PFSK-1 (cell line): ENCODE measurements around the gene PRM3.
A peak's percentile ranks its signal among the peaks of the same experiment; 100 is the strongest.

Experiments
- FOXP2 ChIP-seq: optimal IDR thresholded peaks from 2 replicates; pipeline ENCODE3; 2011; ENCODE audit warnings: borderline replicate concordance, control low read depth, inconsistent platforms; ENCODE audit not compliant: insufficient read depth; ENCODE audit errors: extremely low read length, extremely low read depth
- POLR2AphosphoS5 ChIP-seq: IDR thresholded peaks from 2 replicates; pipeline ENCODE4 v1.6.1; 2012; ENCODE audit warnings: low read depth, mild to moderate bottlenecking, control low read depth, low read length, moderate library complexity
- REST ChIP-seq, 2 experiments: IDR thresholded peaks; 2 replicates each; pipeline versions ENCODE4 v1.6.1 to v1.8.0; 2011 to 2012; ENCODE audit warnings: low read depth in 2 of 2, low read length in 2 of 2, control low read depth in 1 of 2, inconsistent platforms in 1 of 2, mild to moderate bottlenecking in 1 of 2, moderate library complexity in 1 of 2; ENCODE audit not compliant: insufficient read depth in 1 of 2
- SIN3A ChIP-seq: IDR thresholded peaks from 2 replicates; pipeline ENCODE4 v1.6.1; 2012; ENCODE audit warnings: mild to moderate bottlenecking, low read length, moderate library complexity, borderline replicate concordance; ENCODE audit not compliant: insufficient read depth
- TAF1 ChIP-seq: IDR thresholded peaks from 2 replicates; pipeline ENCODE4 v1.6.1; 2012; ENCODE audit warnings: low read length, control low read depth, borderline replicate concordance; ENCODE audit not compliant: insufficient read depth

The PRM3 gene

GRCh38 chr16:11255737-11256660 is 17.4 kb downstream of the PRM3 start, which contains the start of gene SOCS1:
SOCS1 (minus strand) TSS chr16:11256204; CDS start chr16:11255478, 726 bp downstream.
- TF ChIP-seq FOXP2 (no peak), SIN3A (peak; percentile 37; the same call in 1 of the 2 replicates), TAF1 (peak; percentile 87), REST (IDR thresholded peaks at IDR 0.05; ENCODE audit: insufficient read depth in 1 of 2, low read depth in 2 of 2, low read length in 2 of 2) (peak in 1 of 2 experiments; percentile 18; a peak in 1 of 4 replicates), POLR2AphosphoS5 (peak; percentile 93)

GRCh38 chr16:11254913-11255736 is 18.3 kb downstream of the PRM3 start:
- TF ChIP-seq SIN3A = no peak
- no peak for TF ChIP-seq FOXP2
- TF ChIP-seq REST (IDR thresholded peaks at IDR 0.05; ENCODE audit: insufficient read depth in 1 of 2, low read depth in 2 of 2, low read length in 2 of 2) = no peak
- TF ChIP-seq POLR2AphosphoS5 = no peak

GRCh38 chr16:11253995-11254912 is 19.2 kb downstream of the PRM3 start:
- TF ChIP-seq REST (IDR thresholded peaks at IDR 0.05; ENCODE audit: insufficient read depth in 1 of 2, low read depth in 2 of 2, low read length in 2 of 2) (no peak), FOXP2 (no peak), TAF1 (no peak)

GRCh38 chr16:11253009-11253994 is 20.1 kb downstream of the PRM3 start:
- TF ChIP-seq REST (IDR thresholded peaks at IDR 0.05; ENCODE audit: insufficient read depth in 1 of 2, low read depth in 2 of 2, low read length in 2 of 2) = no peak
- TF ChIP-seq TAF1 = no peak
- no peak for TF ChIP-seq SIN3A
- peak; percentile 34; the same call in 1 of the 2 replicates for TF ChIP-seq POLR2AphosphoS5
